Kidney glomerular epithelial cell (primary cell): ENCODE results near the gene PHF24.
"Not testable (repeated sequence)": the region's sequence is repeated elsewhere in the genome, so short reads cannot be mapped to it uniquely, and the experiment has no call there.

ENCODE experiments used
- DNase-seq: peaks from one replicate; lab custom pipeline; 2025; lab: John Stamatoyannopoulos, UW

The PHF24 gene

DNA sequence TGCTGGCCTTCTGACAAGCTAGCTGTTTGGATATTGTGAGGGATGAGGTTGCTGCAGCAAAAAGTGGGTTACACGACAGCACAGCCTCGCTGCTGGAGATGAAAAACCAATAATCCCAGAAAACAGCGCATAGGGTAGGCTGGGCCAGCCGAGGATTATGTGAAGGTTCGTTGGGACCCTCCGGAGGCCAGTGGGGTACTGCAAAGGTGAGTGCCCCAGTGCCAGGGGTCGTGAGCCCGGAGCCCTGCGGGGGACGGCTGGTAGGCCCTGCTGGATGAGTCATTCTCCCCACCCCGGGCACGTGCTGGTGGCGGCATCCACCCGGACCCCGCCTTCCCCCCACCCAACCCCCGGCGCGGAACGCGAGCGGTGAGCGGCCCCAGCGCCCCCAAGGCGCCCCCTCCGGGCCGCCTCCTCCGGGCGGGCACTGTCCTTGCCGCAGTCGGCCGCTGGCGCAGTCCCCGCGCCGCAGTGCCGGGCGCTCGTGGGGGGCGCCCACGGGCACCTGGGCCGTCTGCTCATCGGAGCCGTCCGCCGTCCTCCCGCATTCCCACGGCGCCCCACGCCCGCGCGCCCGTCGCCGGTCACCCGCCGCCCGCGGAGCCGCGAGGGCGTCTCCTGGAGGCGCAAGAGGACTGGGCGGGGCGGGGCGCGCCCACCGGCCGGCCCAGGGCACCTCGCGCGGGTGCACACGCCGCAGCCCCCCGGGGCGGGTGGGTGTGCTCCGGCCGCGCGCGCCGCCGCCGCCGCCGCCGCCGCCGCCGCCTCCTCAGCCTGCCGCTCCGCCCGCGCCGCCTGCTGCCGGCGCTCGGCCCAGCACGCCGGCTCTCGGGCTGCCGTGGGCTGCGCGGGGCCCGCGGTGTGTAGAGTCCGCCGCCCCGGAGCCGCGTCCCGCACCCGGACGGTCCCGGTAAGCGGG, at the start of gene PHF24:
Gene PHF24 (plus strand): TSS at position 794 of the 919 bp plus-strand sequence. CDS start 13,014 bp downstream, outside the sequence.
- DNase-seq, result no peak

GRCh38 chr9:34927061-34927460, 31.0 kb upstream of the PHF24 start:
- no peak for DNase-seq

- no peak for DNase-seq
Measured at GRCh38 chr9:34928921-34929320, 29.2 kb upstream of the PHF24 start.

DNA sequence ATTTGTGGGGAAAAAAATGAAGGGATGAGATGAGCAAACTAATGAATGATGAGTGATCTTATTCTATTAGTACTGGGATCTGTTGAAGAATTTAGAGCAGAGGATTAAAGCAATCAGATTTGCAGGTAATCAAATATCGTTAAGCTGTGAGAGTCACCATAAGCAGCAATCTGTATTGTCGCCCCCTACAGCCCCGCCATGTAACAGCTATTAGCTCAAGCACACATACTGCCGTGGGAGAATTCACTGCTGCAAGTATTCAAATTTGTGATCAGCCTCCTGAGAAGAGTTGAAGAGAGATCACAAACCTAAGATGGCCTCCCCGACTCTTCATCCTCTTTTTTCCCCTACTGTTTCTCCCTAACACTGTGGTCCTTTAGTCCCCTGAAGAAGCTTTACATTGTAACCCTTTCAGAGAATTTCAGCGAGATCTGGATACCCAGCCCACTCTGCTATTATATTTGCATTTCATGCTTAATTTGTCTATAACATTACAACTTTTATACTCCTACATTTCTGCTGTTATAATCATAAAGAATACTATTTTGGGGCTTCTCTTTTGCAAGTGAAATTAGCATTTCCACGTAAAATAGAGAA, 28.5 kb upstream of the PHF24 start:
- DNase-seq, result peak; percentile 6

GRCh38 chr9:34939989-34940388, 18.1 kb upstream of the PHF24 start:
- DNase-seq, result not testable (repeated sequence)

DNA sequence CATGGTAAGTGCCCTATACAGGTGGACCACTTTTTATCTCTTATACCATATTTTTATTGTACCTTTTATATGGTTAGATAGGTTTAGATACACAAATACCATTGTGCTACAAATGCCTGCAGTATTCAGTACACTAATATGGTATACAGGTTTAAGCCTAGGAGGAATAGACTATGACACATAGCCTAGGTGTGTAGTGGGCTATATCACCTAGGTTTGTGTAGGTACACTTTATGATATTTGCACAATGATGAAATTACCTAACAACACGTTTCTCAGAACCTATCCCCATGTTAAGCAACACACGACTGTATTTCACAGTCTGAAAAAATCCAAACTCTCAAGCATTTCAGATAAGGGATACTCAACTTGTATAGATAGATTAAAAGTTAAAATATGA, 9.6 kb upstream of the PHF24 start:
- no peak for DNase-seq

GRCh38 chr9:34954225-34954624, 3.9 kb upstream of the PHF24 start:
- no peak for DNase-seq

DNA sequence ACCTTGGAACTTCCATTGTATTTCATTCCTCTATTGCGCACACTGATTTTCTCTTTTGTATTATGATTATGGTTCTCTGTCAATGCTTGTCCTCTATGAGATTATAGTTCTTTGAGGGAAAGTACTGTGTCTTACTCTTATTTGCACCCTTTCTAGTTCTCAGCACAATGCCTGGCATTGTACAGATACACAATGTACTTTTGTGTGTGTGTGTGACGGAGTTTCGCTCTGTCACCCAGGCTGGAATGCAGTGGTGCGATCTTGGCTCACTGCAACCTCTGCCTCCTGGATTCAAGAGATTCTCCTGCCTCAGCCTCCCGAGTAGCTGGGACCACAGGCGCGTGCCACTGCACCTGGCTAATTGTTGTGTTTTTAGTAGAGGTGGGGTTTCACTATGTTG, 2.0 kb upstream of the PHF24 start:
- not testable (repeated sequence) for DNase-seq

DNA sequence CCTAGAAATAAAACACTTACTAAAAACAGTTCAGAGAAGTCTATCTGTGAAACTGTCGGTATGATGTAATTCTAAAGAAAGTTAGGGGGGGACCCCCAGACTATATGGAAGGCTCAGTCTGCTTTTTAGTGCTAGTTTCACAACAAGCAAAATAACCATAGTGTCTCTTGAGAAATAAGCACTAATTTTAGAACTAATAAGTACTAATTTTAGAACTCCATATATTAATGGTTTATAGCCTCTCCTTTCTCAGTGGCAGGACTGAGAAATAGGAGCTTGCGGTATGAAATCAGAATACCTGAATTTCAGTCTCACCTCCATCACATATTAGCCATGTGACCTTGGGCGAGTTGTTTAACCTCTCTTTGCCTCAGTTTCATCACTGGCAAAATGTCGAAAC, 1.4 kb upstream of the PHF24 start:
- no peak for DNase-seq

DNA sequence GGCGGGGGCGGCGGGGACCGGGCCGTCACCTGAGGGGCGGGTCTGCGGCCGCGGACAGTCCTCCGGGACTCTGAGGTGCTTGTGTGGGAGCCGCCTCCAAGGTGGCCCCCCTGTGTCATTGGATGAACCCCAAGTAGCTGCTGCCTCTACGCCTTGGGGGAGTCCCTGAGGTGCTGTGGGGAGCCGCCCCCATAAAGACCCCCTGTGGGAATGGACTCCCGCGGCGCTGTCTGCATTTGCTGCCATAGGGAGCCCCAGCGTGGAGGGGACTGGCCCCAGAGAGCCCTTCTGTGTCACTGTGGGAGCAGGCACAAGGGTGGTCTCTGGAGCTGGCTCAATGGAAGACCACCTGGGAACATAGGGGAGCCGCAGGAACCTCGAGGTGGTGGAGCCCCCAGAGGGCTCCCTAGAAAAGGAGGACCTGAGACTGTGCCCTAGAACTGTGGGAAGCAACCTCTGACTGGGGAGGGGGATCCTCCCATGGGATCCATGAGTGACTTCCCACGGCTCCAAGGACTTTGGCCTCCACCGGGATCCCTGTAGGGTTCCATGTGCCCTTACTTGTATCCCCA, 412 bp downstream of the PHF24 start:
- DNase-seq, result no peak

- DNase-seq, result no peak
Measured at GRCh38 chr9:34959461-34959860, 1.4 kb downstream of the PHF24 start.

GRCh38 chr9:34961574-34962490, 3.7 kb downstream of the PHF24 start:
- peak; percentile 48 for DNase-seq

DNA sequence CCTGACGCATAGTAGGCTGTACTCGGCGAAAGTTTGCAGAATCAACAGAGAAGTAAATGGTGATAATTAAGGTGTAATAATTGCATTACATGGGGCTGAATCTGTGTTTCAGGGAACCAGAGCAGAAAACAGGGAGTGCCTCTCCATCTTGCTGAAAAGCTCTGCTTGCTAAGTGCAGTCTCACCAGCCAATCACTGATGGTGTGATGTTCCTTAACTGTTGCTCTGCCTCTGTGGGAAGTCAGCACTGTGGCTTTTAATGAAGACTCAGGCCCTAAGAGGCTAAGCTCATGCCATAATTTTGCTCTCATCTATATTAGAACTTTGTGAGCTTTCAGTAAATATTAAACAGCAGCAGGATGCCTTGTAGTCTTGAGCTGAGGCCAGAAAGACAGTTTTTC, 4.5 kb downstream of the PHF24 start:
- no peak for DNase-seq

DNA sequence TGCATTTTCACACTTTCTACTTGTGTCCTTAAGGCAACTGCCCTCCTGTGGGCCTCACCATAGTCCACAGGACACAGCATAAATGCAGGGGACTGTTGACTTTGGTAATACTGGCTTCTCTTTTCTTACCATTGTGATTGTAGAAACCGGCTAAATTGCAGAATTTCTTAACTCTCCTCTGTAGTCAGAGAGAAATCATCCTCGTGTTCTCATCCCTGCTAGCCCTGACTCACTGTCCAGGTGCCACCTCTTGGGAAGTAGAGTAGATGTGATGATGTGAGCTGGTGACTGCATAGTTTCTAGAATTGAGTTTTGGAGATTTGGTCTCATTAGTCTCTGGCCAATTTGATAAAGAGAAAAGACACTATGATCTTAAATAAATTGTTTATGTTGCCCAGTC, 5.5 kb downstream of the PHF24 start:
- DNase-seq, result no peak

- DNase-seq, result no peak
Measured at GRCh38 chr9:34964458-34964857, 6.4 kb downstream of the PHF24 start.

- DNase-seq, result no peak
Measured at GRCh38 chr9:34971146-34971811, 13.2 kb downstream of the PHF24 start.

DNA sequence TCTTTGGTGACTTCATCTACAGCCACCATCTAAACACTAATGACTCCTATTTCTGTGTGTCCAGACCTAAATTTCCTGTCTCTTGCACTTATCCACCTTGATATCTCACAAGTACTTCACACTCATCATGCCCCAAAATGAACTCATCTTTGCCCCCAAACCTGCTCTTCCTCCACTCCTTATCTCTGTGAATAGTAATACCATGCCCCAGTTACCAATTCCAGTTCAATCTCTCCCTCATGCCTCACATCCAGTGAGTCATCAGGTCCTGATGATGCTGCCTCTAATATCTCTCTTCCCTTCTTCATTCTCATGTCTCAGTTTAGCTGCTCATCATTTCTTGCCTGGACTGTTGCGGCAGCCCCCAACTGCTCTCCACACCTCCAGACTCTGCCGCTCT, 16.6 kb downstream of the PHF24 start:
- no peak for DNase-seq

DNA sequence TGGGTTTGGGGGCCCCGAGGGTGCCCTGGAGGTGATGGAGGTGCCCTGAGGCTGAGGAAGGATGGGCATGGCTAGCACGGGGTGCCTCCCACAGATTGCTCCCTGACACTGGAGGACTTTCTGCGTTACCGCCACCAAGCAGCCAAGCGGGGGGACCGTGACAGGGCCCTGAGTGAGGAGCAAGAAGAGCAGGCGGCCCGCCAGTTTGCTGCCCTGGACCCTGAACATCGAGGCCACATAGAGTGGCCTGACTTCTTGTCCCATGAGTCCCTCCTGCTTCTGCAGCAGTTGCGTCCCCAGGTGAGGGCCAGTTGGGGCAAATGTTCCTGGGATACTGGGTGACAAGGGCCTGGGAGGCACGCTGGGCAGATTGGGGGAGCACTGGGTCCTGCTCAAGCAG, 18.4 kb downstream of the PHF24 start:
- no peak for DNase-seq

DNA sequence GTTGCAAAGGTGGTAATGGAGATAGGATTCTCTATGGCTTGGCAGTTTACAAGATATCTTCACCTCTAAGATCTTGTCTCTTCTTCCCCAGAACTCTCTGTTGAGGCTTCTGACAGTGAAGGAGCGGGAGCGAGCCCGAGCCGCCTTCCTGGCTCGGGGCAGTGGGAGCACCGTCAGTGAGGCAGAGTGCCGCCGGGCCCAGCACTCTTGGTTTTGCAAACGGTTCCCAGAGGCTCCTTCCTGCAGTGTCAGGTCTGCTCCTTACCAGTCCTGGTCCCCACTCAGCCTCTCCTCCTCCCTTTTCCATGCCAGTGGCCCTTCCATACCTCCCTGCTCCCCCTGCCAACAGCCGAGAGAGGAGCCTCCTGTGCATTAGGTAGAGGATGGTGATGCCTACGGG, 18.9 kb downstream of the PHF24 start:
- no peak for DNase-seq

DNA sequence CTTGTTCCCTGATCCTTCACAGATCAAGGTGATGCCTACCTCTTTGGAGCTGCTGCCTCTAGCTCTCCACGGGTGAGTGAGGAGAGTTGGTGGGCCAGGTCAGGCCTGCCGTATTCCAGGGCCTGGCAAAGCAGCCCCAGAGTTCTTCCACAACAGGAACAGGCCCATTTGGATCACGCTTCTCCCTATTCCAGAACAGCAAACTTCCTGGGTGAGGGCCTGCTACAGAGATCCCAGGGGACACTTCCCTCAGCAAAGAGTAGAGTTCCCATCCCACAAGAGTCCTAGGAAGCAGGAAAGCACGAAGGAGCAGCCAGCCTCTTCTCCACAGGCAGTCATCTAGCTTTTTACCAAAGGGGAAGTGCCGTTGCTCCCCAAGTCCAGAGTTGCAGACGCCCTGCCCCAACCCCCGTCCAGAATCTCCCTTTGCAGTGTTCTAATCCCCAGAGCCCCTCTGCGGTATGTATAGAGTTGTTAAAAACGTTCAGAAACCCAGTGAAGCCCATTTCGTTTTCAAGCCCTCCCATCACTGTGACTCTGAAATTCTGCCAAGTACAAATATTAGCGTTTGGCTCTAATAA, 22.2 kb downstream of the PHF24 start:
- no peak for DNase-seq

- DNase-seq, result no peak
Measured at GRCh38 chr9:34982361-34982760, 24.3 kb downstream of the PHF24 start.
